Measurements from ENCODE around the gene TRAF3IP3. TPM values are rescaled to one million over a fixed set of nuclear protein-coding genes. Genes with fewer than 3 reads are reported as not detected.

Gene TRAF3IP3
- total RNA-seq, 1 experiment from 2014 or later = not detected

GRCh38 chr1:209707308-209707707 lies 48.5 kb upstream of the TRAF3IP3 start:
- Histone ChIP-seq H3K23ac (ENCODE audit: insufficient read length, low read depth, low read length) (no peak overlapping the region), H3K4ac (ENCODE audit: low read depth, low read length) (no peak overlapping the region), H3K27ac (ENCODE audit: insufficient read length, low read depth, low read length) (no peak overlapping the region), H2AK5ac (ENCODE audit: insufficient read length, low read length) (no peak overlapping the region), H4K91ac (ENCODE audit: insufficient read length, low read depth, low read length) (no peak overlapping the region), H2BK15ac (ENCODE audit: low read depth, low read length) (no peak overlapping the region), H4K8ac (replicated peaks; ENCODE audit: insufficient read length, low read depth, low read length) (no peak overlapping the region), H2BK20ac (ENCODE audit: low read depth, low read length, poor library complexity, severe bottlenecking) (no peak overlapping the region), H4K5ac (ENCODE audit: insufficient read length, low read depth, low read length) (no peak overlapping the region), H2BK12ac (ENCODE audit: insufficient read length, low read depth, low read length) (no peak overlapping the region), H3K27me3 (ENCODE audit: insufficient read depth, low read length) (no peaks in the 10 kb centered on the region), H3K23me2 (ENCODE audit: insufficient read length, low read depth, low read length, poor library complexity, severe bottlenecking) (no peaks in the 10 kb centered on the region), H4K20me1 (ENCODE audit: control insufficient read depth, insufficient read depth, insufficient read length) (no peaks in the 10 kb centered on the region), H3K18ac (ENCODE audit: insufficient read length, low read depth, low read length) (no peak overlapping the region), H3K79me1 (ENCODE audit: insufficient read depth, low read depth, low read length, poor library complexity, severe bottlenecking) (no peaks in the 10 kb centered on the region), H3K9me3 (ENCODE audit: control insufficient read depth, low read depth, low read length) (no peaks in the 10 kb centered on the region), H3K14ac (ENCODE audit: insufficient read depth, low read length) (no peak overlapping the region), H3K9ac (ENCODE audit: extremely low read depth, insufficient read length, low read length) (no peak overlapping the region), H3K4me1 (ENCODE audit: insufficient read depth, low read length) (no peaks in the 10 kb centered on the region; the same call in 1 of the 2 replicates), H2BK5ac (ENCODE audit: insufficient read length, low read length) (no peak overlapping the region), H2AFZ (ENCODE audit: low read length) (no peak overlapping the region), H3T11ph (ENCODE audit: low read length) (no peak overlapping the region), H3K56ac (ENCODE audit: insufficient read length, low read depth, low read length) (no peak overlapping the region), H2BK120ac (ENCODE audit: low read depth, low read length, poor library complexity, severe bottlenecking) (no peak overlapping the region), H3K79me2 (ENCODE audit: insufficient read depth, low read length) (no peaks in the 10 kb centered on the region), H3K4me2 (ENCODE audit: insufficient read depth, insufficient read length, low read length) (no peak overlapping the region)
- no peak for DNase-seq
- Mint-ChIP-seq H3K36me3 (ENCODE audit: insufficient read depth in 1 of 3, low read depth in 3 of 3) (no peaks in the 10 kb centered on the region), H3K27ac (no peak overlapping the region), H3K9me3 (no peaks in the 10 kb centered on the region), H3K27me3 (ENCODE audit: low read depth) (peaks cover 18% of the 10 kb centered on the region), H3K4me3 (no peak overlapping the region), H3K4me1 (peaks cover 7 to 12% of the 10 kb centered on the region in 2 experiments)
- TF ChIP-seq, protein P1, sequence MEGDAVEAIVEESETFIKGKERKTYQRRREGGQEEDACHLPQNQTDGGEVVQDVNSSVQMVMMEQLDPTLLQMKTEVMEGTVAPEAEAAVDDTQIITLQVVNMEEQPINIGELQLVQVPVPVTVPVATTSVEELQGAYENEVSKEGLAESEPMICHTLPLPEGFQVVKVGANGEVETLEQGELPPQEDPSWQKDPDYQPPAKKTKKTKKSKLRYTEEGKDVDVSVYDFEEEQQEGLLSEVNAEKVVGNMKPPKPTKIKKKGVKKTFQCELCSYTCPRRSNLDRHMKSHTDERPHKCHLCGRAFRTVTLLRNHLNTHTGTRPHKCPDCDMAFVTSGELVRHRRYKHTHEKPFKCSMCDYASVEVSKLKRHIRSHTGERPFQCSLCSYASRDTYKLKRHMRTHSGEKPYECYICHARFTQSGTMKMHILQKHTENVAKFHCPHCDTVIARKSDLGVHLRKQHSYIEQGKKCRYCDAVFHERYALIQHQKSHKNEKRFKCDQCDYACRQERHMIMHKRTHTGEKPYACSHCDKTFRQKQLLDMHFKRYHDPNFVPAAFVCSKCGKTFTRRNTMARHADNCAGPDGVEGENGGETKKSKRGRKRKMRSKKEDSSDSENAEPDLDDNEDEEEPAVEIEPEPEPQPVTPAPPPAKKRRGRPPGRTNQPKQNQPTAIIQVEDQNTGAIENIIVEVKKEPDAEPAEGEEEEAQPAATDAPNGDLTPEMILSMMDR (conservative IDR thresholded peaks at IDR 0.05) = no peak
- WGBS (ENCODE audit: extremely low coverage, insufficient read length, low lambda C conversion rate) = no CpG with 5 or more reads among the region's 1 CpG
